SK-N-DZ (cell line): Measurements from ENCODE around the gene PLXDC2.

Experiments
- DNase-seq: peaks from one replicate; pipeline ENCODE4 v3.0.0-alpha.2; 2015; ENCODE audit warnings: low spot score

Gene PLXDC2

DNA sequence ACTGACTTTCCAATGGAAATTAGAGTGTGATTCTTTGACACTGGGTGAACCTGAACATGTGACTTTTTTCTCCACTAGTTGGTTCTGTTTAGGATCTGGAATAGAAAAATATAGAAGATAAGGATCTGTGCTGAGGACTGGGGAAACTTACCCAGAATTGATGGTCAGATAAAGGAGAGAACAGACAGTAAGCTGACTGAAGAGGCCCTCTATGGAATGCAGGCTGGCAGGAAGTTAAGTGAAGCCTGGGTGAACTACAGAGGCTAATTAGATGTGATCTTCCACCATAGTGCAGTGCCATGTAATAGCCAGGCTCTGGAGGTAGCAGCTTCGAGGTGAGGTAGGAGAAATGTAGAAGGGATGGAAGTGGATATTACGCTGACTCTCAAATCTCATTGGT is 455.3 kb downstream of the PLXDC2 start:
- DNase-seq = peak; percentile 86

GRCh38 chr10:20272608-20273007 is 456.4 kb downstream of the PLXDC2 start:
- DNase-seq = no peak

DNA sequence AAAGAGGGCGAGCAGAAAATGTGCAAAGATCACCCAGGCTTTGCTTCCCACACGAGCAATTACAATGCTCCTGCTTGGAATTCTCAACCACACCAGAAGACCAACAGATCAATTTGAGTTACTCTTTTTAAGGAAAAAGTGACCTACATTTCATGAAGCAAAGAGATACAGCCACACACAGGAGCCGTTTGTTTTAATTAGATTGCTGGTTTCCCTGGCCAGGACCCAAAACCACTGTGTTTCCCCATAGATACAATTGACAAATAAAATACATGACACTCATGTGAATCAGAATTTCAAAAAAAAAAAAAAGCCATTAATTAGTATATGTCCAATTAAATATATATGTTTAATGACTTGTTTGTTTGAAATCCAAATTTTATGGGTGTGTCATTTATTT is 458.3 kb downstream of the PLXDC2 start:
- no peak for DNase-seq

GRCh38 chr10:20276127-20276979 is 460.1 kb downstream of the PLXDC2 start:
- no peak for DNase-seq

- no peak for DNase-seq
Measured at GRCh38 chr10:20277820-20278219, 461.6 kb downstream of the PLXDC2 start.

- no peak for DNase-seq
Measured at GRCh38 chr10:20281579-20281978, 465.3 kb downstream of the PLXDC2 start.

DNA sequence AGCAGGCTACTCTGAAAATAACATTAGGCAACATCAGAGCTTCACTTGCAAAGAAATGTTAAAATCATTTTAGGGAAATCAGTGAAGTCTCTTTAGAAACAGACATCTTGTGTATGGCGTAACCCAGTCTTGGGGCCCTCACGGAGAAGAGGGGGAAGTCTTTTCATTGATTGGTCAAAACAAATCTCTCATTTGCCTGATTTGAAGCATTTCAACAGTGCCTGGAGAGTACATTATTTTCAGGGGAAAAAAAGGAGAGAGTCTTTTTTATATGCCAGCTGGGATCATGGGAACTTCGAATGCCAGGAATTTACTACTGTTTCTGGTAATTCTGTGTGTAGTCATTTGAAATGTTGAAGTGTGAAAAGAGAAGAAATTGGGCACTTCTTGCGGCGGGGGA is 471.4 kb downstream of the PLXDC2 start:
- DNase-seq = no peak

GRCh38 chr10:20288060-20288459 is 471.8 kb downstream of the PLXDC2 start:
- DNase-seq = no peak

- no peak for DNase-seq
Measured at GRCh38 chr10:20289070-20289828, 473.0 kb downstream of the PLXDC2 start.

GRCh38 chr10:20298417-20298816 is 482.2 kb downstream of the PLXDC2 start:
- no peak for DNase-seq

DNA sequence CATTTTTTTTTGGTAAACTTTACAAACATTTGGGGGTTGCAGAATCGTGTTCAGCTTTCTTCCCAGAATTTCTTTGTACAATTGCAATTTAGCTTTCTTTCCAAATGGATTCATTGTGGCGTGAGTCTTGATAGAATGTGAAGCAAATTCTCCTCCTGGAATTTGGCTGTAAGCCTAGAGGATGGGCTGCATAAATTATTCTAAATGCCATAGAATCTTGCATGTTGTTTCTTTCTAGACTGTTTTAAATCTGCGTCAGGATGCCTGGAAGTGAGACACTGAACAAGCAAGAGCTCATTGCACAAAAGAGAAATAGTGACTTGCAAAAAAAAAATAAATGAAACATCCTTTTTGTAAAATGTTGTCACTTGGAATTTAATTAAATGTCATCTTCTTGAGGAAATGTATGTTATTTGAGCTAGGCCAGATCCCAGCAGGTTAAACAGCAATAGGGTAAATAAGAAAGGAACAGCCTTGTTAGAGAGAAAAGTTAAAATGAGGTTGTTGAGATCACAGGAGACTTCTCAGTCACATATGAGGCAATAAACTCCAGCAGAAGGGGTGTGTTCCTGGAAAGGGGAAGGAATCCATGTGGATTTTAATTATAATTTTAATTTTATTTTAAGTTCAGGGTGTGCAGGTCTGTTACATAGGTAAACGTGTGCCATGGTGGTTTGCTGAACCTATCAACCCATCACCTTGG is 483.0 kb downstream of the PLXDC2 start:
- no peak for DNase-seq

GRCh38 chr10:20300735-20301134 is 484.5 kb downstream of the PLXDC2 start:
- DNase-seq = no peak

DNA sequence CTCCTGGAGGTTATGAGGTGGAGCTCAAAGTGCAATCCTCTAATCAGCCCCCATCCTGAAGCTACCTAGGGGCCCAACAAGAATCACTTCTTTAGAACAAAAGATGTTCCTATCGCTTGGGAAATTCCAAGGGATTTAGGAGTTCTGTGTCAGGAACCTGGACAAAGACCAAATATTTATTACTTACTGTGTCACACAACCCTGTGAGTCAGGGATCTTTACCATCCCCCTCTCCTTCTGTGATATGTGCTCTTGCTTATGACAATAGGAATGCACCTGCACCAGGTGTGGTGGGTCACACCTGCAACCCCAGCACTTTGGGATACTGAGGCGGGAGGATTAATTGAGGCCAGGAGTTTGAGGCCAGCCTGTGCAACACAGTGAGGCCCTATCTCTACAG is 485.8 kb downstream of the PLXDC2 start:
- DNase-seq = no peak

DNA sequence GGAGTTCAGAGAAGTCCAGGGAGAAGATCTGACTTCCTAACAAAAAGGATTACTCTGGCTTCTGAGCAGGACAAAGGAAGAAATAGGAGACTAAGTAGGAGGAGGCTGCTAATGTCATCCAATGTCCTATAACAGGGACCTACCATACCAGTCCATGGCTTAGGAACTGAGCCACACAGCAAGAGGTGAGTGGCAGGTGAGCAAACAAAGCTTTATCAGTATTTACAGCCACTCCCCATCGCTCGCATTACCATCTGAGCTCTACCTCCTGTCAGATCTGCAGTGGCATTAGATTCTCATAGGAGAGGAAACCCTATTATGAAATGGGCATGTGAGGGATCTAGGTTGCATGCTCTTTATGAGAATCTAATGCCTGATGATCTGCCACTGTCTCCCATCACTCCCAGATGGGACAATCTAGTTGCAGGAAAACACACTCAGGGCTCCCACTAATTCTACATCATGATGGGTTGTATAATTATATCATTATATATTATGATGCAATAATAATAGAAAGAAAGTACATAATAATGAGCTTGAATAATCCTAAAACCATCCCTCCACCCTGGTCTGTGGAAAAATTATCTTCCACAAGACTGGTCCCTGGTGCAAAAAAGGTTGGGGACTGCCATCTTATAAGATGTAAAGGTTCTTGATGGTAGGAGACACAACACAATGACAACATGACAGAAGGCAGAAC is 487.4 kb downstream of the PLXDC2 start:
- DNase-seq = no peak

GRCh38 chr10:20313665-20314064 is 497.4 kb downstream of the PLXDC2 start:
- no peak for DNase-seq

DNA sequence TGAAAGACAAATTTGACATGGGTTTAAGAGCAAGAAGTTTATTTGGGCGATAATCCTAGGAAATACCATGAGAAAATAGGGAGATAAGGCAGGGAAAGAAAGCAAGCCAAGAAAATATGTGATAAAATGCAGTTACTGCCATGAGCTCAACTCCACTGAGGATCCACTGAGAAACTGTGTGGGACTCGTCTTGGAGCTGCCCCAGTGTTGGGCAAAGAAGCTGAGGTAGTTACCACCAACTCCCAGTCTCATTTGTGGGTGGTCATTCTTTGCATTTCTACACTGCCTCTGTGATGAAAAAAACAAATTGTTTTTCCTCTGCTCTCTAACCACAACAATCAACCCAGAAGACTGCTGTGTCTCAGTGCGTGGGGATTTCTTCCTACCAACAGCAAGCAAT is 498.2 kb downstream of the PLXDC2 start:
- no peak for DNase-seq

- no peak for DNase-seq
Measured at GRCh38 chr10:20327954-20328353, 511.7 kb downstream of the PLXDC2 start.

DNA sequence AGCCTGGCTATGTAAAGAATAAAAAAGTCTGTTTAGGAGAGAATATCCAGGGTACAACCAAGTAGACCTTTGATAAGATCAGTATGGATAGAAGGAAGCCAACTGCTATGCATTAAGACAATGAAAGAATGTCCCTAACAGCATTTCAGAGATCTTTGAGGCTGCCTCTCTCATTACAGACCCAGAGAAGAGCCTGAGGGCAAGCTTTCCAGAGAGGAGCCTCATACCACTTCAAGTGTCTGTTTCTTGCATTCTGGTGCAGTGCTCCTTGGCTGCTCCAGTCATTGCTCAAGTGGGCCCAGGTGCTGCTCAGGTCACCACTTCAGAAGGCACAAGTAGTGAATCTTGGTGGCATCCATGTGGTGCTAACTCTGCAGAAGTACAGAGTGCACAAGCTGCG is 514.0 kb downstream of the PLXDC2 start:
- no peak for DNase-seq

DNA sequence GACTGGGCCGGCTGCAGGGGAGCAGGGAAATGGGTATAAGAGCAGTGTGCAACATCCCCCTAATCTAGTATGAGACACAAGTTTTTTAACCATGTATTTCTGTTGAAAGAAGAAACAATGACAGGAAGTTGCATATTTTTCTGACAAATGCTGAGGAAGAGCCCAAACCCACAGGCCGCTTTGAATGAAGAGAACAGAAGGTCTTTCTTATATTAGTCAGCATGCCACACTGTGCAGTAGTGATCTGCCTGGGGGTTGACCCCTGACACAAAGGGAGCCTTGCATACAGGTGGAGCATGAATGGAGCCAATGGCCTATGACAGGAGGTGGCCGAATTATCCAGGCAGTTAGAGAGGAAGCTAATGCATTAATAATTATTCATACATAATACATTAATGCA is 518.3 kb downstream of the PLXDC2 start:
- DNase-seq = no peak
